Neural crest cell (in vitro differentiated cells): ENCODE results near the gene TSHZ2. TPM values are rescaled to one million over a fixed set of nuclear protein-coding genes. Genes with fewer than 3 reads are reported as not detected.
"Not testable (repeated sequence)": the region's sequence is repeated elsewhere in the genome, so short reads cannot be mapped to it uniquely, and the experiment has no call there.

Experiments
- DNase-seq: peaks from one replicate; pipeline ENCODE4 v3.0.0; 2021; ENCODE audit warnings: low read depth, mixed read lengths, low spot score
- H3K27ac Mint-ChIP-seq: one replicate; pipeline ENCODE4 v1.8.0; 2021; ENCODE audit warnings: mild to moderate bottlenecking, mixed read lengths; ENCODE audit not compliant: unreplicated experiment
- H3K27me3 Mint-ChIP-seq: 2 replicates; pipeline ENCODE4 v1.8.0; 2021; ENCODE audit warnings: low read depth, mild to moderate bottlenecking, mixed read lengths
- H3K36me3 Mint-ChIP-seq: 2 replicates; pipeline ENCODE4 v1.8.0; 2021; ENCODE audit warnings: low read depth, mild to moderate bottlenecking, mixed read lengths
- H3K4me1 Mint-ChIP-seq: 2 replicates; pipeline ENCODE4 v1.8.0; 2021; ENCODE audit warnings: mixed read lengths
- H3K4me3 Mint-ChIP-seq: one replicate; pipeline ENCODE4 v1.8.0; 2021; ENCODE audit warnings: mild to moderate bottlenecking, mixed read lengths
- H3K9me3 Mint-ChIP-seq: 2 replicates; pipeline ENCODE4 v1.8.0; 2021; ENCODE audit warnings: mixed read lengths
- CTCF ChIP-seq: fragments of 200-600 bp; sonication (generic); conservative IDR thresholded peaks from 2 replicates; pipeline ENCODE4 v1.5.0; 2021; ENCODE audit warnings: antibody characterized with exemption, mild to moderate bottlenecking
- total RNA-seq: library from RNA; stranded (reverse); gene quantifications from 2 replicates; pipeline ENCODE4 v1.2.1, GENCODE V29; 2021

The TSHZ2 gene
- total RNA-seq, 1 donor from 2014 or later, result 6.4 TPM

GRCh38 chr20:53088786-53089185 is 116.6 kb downstream of the TSHZ2 start:
- no peaks in the 10 kb centered on the region for H3K9me3 Mint-ChIP-seq
- H3K36me3 Mint-ChIP-seq, result no peaks in the 10 kb centered on the region
- no peak for TF ChIP-seq CTCF
- no peak overlapping the region for H3K27ac Mint-ChIP-seq
- H3K27me3 Mint-ChIP-seq, result no peaks in the 10 kb centered on the region
- no peaks in the 10 kb centered on the region for H3K4me1 Mint-ChIP-seq
- no peak for DNase-seq
- H3K4me3 Mint-ChIP-seq, result no peak overlapping the region

- H3K4me1 Mint-ChIP-seq, H3K9me3 Mint-ChIP-seq, H3K4me3 Mint-ChIP-seq, H3K36me3 Mint-ChIP-seq, DNase-seq, H3K27ac Mint-ChIP-seq, H3K27me3 Mint-ChIP-seq: not testable (repeated sequence)
Observed at GRCh38 chr20:53089851-53090250, 117.7 kb downstream of the TSHZ2 start.

- DNase-seq, result no peak
- H3K27ac Mint-ChIP-seq, result no peak overlapping the region
- H3K27me3 Mint-ChIP-seq, result no peaks in the 10 kb centered on the region
- H3K9me3 Mint-ChIP-seq, result no peaks in the 10 kb centered on the region
- H3K36me3 Mint-ChIP-seq, result no peaks in the 10 kb centered on the region
- no peaks in the 10 kb centered on the region for H3K4me1 Mint-ChIP-seq
- TF ChIP-seq CTCF, result no peak
- no peak overlapping the region for H3K4me3 Mint-ChIP-seq
Observed at GRCh38 chr20:53091789-53092188, 119.6 kb downstream of the TSHZ2 start.

- no peaks in the 10 kb centered on the region for H3K9me3 Mint-ChIP-seq
- DNase-seq, result no peak
Observed at GRCh38 chr20:53092772-53093300, 120.7 kb downstream of the TSHZ2 start.

GRCh38 chr20:53097371-53097770 is 125.2 kb downstream of the TSHZ2 start:
- peaks cover 17% of the 10 kb centered on the region for H3K4me1 Mint-ChIP-seq
- DNase-seq, result no peak
- H3K36me3 Mint-ChIP-seq, result no peaks in the 10 kb centered on the region
- no peak overlapping the region for H3K27ac Mint-ChIP-seq
- TF ChIP-seq CTCF, result no peak
- no peaks in the 10 kb centered on the region for H3K27me3 Mint-ChIP-seq
- peaks cover 5% of the 10 kb centered on the region for H3K9me3 Mint-ChIP-seq
- H3K4me3 Mint-ChIP-seq, result no peak overlapping the region

More at GRCh38 chr20:53092772-53093300, 120.7 kb downstream of the TSHZ2 start:
- Mint-ChIP-seq H3K27ac (no peak overlapping the region), H3K4me1 (no peaks in the 10 kb centered on the region), H3K36me3 (no peaks in the 10 kb centered on the region), H3K27me3 (no peaks in the 10 kb centered on the region), H3K4me3 (no peak overlapping the region)
- no peak for TF ChIP-seq CTCF

- Mint-ChIP-seq H3K9me3 (peaks cover 5% of the 10 kb centered on the region), H3K36me3 (no peaks in the 10 kb centered on the region), H3K27me3 (no peaks in the 10 kb centered on the region), H3K4me1 (peaks cover 17% of the 10 kb centered on the region), H3K27ac (no peak overlapping the region), H3K4me3 (no peak overlapping the region)
- TF ChIP-seq CTCF, result no peak
- no peak for DNase-seq
Observed at GRCh38 chr20:53097791-53098190, 125.6 kb downstream of the TSHZ2 start.
